T-helper 1 cell treated with Interleukin-12 subunit alpha and Interleukin-12 subunit beta and Interleukin-4 antibody, amounts not matched to agents 30 ng/mL and 1 ng/mL, for 36 hours (primary cell): ENCODE results near the gene HIRIP3. TPM values are rescaled to one million over a fixed set of nuclear protein-coding genes. Genes with fewer than 3 reads are reported as not detected.
"Not testable (repeated sequence)": the region's sequence is repeated elsewhere in the genome, so short reads cannot be mapped to it uniquely, and the experiment has no call there.

Source experiments
- intact Hi-C: fragments of 100-400 bp; cut with micrococcal nuclease; formaldehyde crosslinking; loops from one replicate; pipeline ENCODE4 v1.15.1; 2024
- total RNA-seq: library from RNA; stranded (reverse); gene quantifications from 2 replicates; pipeline ENCODE4 v1.2.3, GENCODE V29; 2022

Gene HIRIP3
- total RNA-seq, 1 donor from 2014 or later: 35.8 TPM

DNA sequence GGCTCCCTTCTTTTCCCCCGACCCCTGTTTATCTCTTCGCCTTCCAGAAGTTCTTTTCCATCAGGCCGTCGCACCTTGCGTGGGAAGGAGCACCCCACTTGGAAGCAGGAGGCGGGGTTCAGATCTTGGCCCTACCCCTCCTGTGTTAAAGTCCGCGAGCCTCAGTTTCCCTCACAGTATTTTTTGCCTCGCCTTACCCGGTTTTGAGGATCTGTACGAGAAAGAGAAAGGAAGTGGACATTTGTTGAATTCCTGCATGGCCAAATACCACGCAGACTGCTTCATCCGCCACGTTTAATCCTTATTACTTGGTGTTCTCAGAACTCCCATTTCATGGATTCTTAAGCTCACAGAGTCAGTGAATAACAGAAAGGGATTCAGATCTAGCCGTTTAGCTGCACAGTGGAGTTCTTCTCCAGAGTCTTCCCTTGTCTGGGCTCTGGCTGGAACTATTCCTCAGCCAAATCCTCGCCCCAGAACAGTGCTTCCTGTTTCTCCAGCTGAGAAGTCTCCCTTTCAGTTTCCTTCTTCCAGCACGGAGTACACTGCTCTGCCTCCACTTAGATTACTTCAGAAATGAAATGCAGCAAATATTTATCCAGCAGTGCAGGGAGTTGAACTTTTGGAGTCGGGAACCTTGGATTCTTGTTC is 32.9 kb downstream of the HIRIP3 start:
- intact Hi-C loops: loop anchor here (1.0 to 2.0 kb wide), 3 partner anchors 11 to 142 kb away; partner anchors contain the start of genes CDIPT, MVP and TAOK2

GRCh38 chr16:29961479-29962343 is 33.7 kb downstream of the HIRIP3 start, which contains the start of gene TMEM219:
Gene TMEM219 (plus strand): TSS chr16:29962079. CDS start chr16:29963144, 1,065 bp downstream.
- intact Hi-C loops: loop anchor here (1.0 to 2.0 kb wide), 5 partner anchors 12 to 141 kb away; partner anchors contain the start of genes CDIPT, INO80E, KCTD13 and MVP

GRCh38 chr16:29961127-29961478 is 34.3 kb downstream of the HIRIP3 start:
- intact Hi-C loops: loop anchor here (1.0 kb wide), 2 partner anchors 35 kb away; partner anchors contain the start of genes INO80E and KCTD13

GRCh38 chr16:29959821-29960220 is 35.6 kb downstream of the HIRIP3 start:
- intact Hi-C loops: not testable (repeated sequence)

DNA sequence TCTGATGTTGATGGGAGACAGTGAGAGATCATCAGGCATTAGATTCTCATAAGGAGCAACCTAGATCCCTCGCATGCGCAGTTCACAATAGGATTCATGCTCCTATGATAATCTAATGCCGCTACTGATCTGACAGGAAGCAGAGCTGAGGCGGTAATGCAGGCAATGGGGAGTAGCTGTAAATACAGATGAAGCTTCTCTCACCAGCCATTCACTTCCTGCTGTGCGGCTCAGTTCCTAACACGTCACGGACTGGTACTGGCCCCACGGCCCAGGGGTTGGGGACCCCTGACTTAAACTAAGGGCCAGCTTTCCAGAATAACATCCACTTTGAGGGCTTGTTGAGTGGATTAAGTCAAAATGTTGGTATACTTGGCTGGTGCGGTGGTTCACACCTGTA is 36.1 kb downstream of the HIRIP3 start:
- intact Hi-C loops: no loop called here

DNA sequence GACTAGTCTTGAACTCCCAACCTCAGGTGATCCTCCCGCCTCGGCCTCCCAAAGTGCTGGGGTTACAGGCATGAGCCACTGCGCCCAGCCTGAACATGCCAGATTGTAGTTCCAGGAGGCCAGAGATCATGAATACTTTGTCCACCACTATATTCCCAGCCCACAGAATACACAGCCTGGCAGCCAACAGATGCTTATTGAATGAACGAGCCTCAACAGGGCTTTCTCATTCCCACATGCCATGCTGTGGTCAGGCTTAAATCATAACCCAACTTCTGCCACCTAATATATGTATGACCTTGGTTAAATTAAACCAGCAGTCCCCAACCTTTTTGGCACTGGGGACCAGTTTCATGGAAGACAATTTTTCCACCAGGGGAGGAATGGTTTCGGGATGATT is 36.7 kb downstream of the HIRIP3 start:
- intact Hi-C loops: no loop called here

GRCh38 chr16:29951625-29952365 is 43.6 kb downstream of the HIRIP3 start:
- intact Hi-C loops: no loop called here

GRCh38 chr16:29950806-29951461 is 44.5 kb downstream of the HIRIP3 start:
- intact Hi-C loops: no loop called here

DNA sequence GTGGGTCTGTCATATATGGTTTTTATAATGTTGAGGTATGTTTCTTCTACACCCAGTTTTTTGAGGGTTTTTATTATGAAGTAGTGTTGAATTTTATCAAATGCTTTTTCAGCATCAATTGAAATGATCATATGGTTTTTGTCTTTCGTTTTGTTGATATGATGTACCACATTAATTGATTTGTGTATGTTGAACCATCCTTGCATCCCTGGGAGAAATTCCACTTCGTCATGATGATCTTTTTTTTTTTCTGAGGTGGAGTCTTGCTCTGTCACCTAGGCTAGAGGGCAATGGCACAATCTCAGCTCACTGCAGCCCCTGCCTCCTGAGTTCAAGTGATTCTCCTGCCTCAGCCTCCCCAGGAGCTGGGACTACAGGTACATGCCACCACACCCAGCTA is 47.5 kb downstream of the HIRIP3 start:
- intact Hi-C loops: no loop called here

DNA sequence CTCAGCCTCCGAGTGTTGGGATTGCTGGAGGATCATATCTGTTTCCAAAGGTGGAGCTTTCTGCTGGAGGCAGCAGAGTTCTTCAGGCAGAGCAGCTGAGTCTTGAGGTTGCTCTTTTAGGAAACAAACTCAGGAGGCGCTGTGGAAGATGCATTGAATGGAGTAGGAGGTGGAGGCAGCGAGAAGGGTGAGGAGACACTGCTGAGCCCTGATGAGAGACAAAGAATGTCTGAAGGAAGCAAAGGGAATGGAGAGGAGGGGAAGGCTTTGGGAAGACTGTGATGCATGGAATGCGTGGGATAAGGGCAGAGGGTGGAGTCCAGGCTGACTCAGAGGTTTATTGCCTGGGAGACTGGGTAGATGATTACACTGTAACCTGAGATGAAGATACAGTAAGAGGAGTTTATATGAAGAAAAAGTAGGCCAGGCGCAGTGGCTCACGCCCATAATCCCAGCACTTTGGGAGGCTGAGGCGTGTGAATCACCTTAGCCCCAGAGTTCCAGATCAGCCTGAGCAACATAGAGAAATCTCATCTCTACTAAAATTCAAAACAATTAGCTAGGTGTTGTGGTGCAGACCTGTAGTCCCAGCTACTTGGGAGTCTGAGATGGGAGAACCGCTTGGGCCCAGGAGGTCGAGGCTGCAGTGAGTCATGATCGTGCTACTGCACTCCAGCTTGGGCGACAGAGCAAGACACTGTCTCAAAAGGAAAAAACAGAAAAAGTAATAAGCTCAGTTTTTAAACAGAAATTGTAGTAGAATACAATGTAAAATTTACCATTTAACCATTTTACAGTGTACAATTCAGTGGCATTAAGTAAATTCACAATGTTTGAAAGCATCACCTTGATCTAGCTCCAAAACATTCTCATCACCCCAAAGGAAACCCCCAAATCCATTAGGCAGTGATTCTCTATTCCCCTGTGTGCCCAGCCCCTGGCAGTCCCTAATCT is 51.3 kb downstream of the HIRIP3 start:
- intact Hi-C loops: no loop called here

Other genes starting within 250 kb of the HIRIP3 start
- gene C16orf54, start 249.6 kb downstream of the HIRIP3 start, total RNA-seq: 61.6 and 65.2 TPM in 2 replicates
- gene ZG16, start 217.4 kb downstream of the HIRIP3 start, total RNA-seq: not detected in 2 replicates
- 129 and 133 TPM in 2 replicates for gene KIF22, start 204.9 kb downstream of the HIRIP3 start, total RNA-seq
- gene MAZ, start 189.1 kb downstream of the HIRIP3 start, total RNA-seq: 353 and 357 TPM in 2 replicates
- gene PRRT2, start 183.4 kb downstream of the HIRIP3 start, total RNA-seq: 0.61 and 0.91 TPM in 2 replicates
- gene PAGR1, start 179.5 kb downstream of the HIRIP3 start, total RNA-seq: 24.3 and 24.8 TPM in 2 replicates
- gene MVP, start 175.2 kb downstream of the HIRIP3 start, total RNA-seq: 263 and 268 TPM in 2 replicates
- gene CDIPT, start 132.4 kb downstream of the HIRIP3 start, total RNA-seq: 68.7 and 75.4 TPM in 2 replicates
- gene SEZ6L2, start 96.1 kb downstream of the HIRIP3 start, total RNA-seq: 0.07 TPM in 2 replicates
- 0.17 and 0.32 TPM in 2 replicates for gene ASPHD1, start 95.1 kb downstream of the HIRIP3 start, total RNA-seq
- gene KCTD13, start 69.4 kb downstream of the HIRIP3 start, total RNA-seq: 42.2 and 48.4 TPM in 2 replicates
- gene TMEM219, start 33.5 kb downstream of the HIRIP3 start, total RNA-seq: 46.1 and 54.0 TPM in 2 replicates
- 39.8 and 41.5 TPM in 2 replicates for gene TAOK2, start 21.7 kb downstream of the HIRIP3 start, total RNA-seq
- gene INO80E, start 624 bp upstream of the HIRIP3 start, total RNA-seq: 98.2 and 112 TPM in 2 replicates
- gene DOC2A, start 15.4 kb upstream of the HIRIP3 start, total RNA-seq: not detected in 2 replicates
- not detected in 2 replicates for gene C16orf92, start 27.6 kb upstream of the HIRIP3 start, total RNA-seq
- 1.4 and 2.3 TPM in 2 replicates for gene TLCD3B, start 35.7 kb upstream of the HIRIP3 start, total RNA-seq
- gene ALDOA, start 70.1 kb upstream of the HIRIP3 start, total RNA-seq: 1,204 and 1,207 TPM in 2 replicates
- 147 and 149 TPM in 2 replicates for gene PPP4C, start 80.4 kb upstream of the HIRIP3 start, total RNA-seq
- gene TBX6, start 96.3 kb upstream of the HIRIP3 start, total RNA-seq: 0.54 and 0.68 TPM in 2 replicates
- 49.2 and 51.4 TPM in 2 replicates for gene YPEL3, start 100.6 kb upstream of the HIRIP3 start, total RNA-seq
- gene GDPD3, start 117.9 kb upstream of the HIRIP3 start, total RNA-seq: 7.6 and 11.2 TPM in 2 replicates
- 65.5 and 68.9 TPM in 2 replicates for gene MAPK3, start 127.6 kb upstream of the HIRIP3 start, total RNA-seq
- gene CORO1A, start 188.0 kb upstream of the HIRIP3 start, total RNA-seq: 1,802 and 1,829 TPM in 2 replicates
- 183 and 188 TPM in 2 replicates for gene BOLA2B, start 198.0 kb upstream of the HIRIP3 start, total RNA-seq
- gene SLX1A, start 198.3 kb upstream of the HIRIP3 start, total RNA-seq: 57.3 and 64.3 TPM in 2 replicates
- gene SULT1A3, start 203.6 kb upstream of the HIRIP3 start, total RNA-seq: 29.2 and 31.7 TPM in 2 replicates